GM12875 (cell line): Measurements from ENCODE around the gene MPPED2.

Experiments
- H3K4me3 ChIP-seq: one replicate; pipeline ENCODE4 v1.5.1; 2011; ENCODE audit warnings: low read depth, low read length, control low read depth
- CTCF ChIP-seq: IDR thresholded peaks from 2 replicates; pipeline ENCODE4 v1.5.1; 2011; ENCODE audit warnings: low read depth, mild to moderate bottlenecking, control low read depth, inconsistent platforms, low read length, moderate library complexity, borderline replicate concordance; ENCODE audit not compliant: insufficient read depth

Gene MPPED2

GRCh38 chr11:30585125-30585891 is 845 bp downstream of the MPPED2 start:
- H3K4me3 ChIP-seq: no peak overlapping the region
- TF ChIP-seq CTCF: no peak

GRCh38 chr11:30583476-30584280 is 2.5 kb downstream of the MPPED2 start:
- no peak for TF ChIP-seq CTCF
- no peak overlapping the region for H3K4me3 ChIP-seq

- H3K4me3 ChIP-seq: no peak overlapping the region
- TF ChIP-seq CTCF: no peak
Observed at GRCh38 chr11:30582726-30583125, 3.4 kb downstream of the MPPED2 start.

GRCh38 chr11:30581675-30582074 is 4.5 kb downstream of the MPPED2 start:
- H3K4me3 ChIP-seq: no peak overlapping the region
- TF ChIP-seq CTCF: no peak

- no peak overlapping the region for H3K4me3 ChIP-seq
- TF ChIP-seq CTCF: no peak
Observed at GRCh38 chr11:30580573-30580972, 5.6 kb downstream of the MPPED2 start.

- H3K4me3 ChIP-seq: no peak overlapping the region
- TF ChIP-seq CTCF: no peak
Observed at GRCh38 chr11:30579415-30580175, 6.6 kb downstream of the MPPED2 start.
